ENCODE measurements around the gene CKAP4.
"Not testable (repeated sequence)": the region's sequence is repeated elsewhere in the genome, so short reads cannot be mapped to it uniquely, and the experiment has no call there.

The CKAP4 gene

GRCh38 chr12:106247674-106248311, at the start of gene CKAP4:
TSS of gene CKAP4 (minus strand) at chr12:106248020. CDS start at chr12:106247851, 169 bp downstream.
- FAIRE-seq: no peak

GRCh38 chr12:106297075-106297474, 49.3 kb upstream of the CKAP4 start:
- no peak for FAIRE-seq

GRCh38 chr12:106296179-106296877, 48.5 kb upstream of the CKAP4 start:
- no peak for FAIRE-seq

- FAIRE-seq: no peak
Measured at GRCh38 chr12:106292339-106292738, 44.5 kb upstream of the CKAP4 start.

GRCh38 chr12:106291342-106291741, 43.5 kb upstream of the CKAP4 start:
- no peak for FAIRE-seq

- FAIRE-seq: no peak
Measured at GRCh38 chr12:106290666-106291065, 42.8 kb upstream of the CKAP4 start.

- FAIRE-seq: no peak
Measured at GRCh38 chr12:106289196-106289681, 41.4 kb upstream of the CKAP4 start.

GRCh38 chr12:106288494-106289195, 40.8 kb upstream of the CKAP4 start:
- no peak for FAIRE-seq

- FAIRE-seq: no peak
Measured at GRCh38 chr12:106288101-106288493, 40.3 kb upstream of the CKAP4 start.

- no peak for FAIRE-seq
Measured at GRCh38 chr12:106287364-106287763, 39.5 kb upstream of the CKAP4 start.

GRCh38 chr12:106286576-106287162, 38.8 kb upstream of the CKAP4 start:
- not testable (repeated sequence) for FAIRE-seq

- FAIRE-seq: no peak
Measured at GRCh38 chr12:106285982-106286381, 38.2 kb upstream of the CKAP4 start.

- FAIRE-seq: no peak
Measured at GRCh38 chr12:106284358-106285105, 36.7 kb upstream of the CKAP4 start.

- no peak for FAIRE-seq
Measured at GRCh38 chr12:106282457-106283097, 34.8 kb upstream of the CKAP4 start.

- FAIRE-seq: no peak
Measured at GRCh38 chr12:106281804-106282203, 34.0 kb upstream of the CKAP4 start.

GRCh38 chr12:106281056-106281782, 33.4 kb upstream of the CKAP4 start:
- FAIRE-seq: no peak

GRCh38 chr12:106280106-106280505, 32.3 kb upstream of the CKAP4 start:
- no peak for FAIRE-seq

- FAIRE-seq: no peak
Measured at GRCh38 chr12:106276032-106276740, 28.4 kb upstream of the CKAP4 start.

- no peak for FAIRE-seq
Measured at GRCh38 chr12:106275458-106275857, 27.6 kb upstream of the CKAP4 start.

GRCh38 chr12:106274575-106275121, 26.8 kb upstream of the CKAP4 start:
- no peak for FAIRE-seq
